GM13977 (cell line): ENCODE measurements around the gene CREBBP.
"Not testable (repeated sequence)": the region's sequence is repeated elsewhere in the genome, so short reads cannot be mapped to it uniquely, and the experiment has no call there.

ENCODE experiments used
- DNase-seq: peaks from one replicate; pipeline ENCODE4 v3.0.0; 2012; ENCODE audit warnings: low spot score
- CTCF ChIP-seq: IDR thresholded peaks from 2 replicates; pipeline ENCODE4 v1.5.1; 2012; ENCODE audit warnings: mild to moderate bottlenecking, control low read depth; ENCODE audit not compliant: insufficient read depth; ENCODE audit errors: extremely low read depth, missing control alignments
- in situ Hi-C: fragments of 300-500 bp; cut with MboI; formaldehyde crosslinking; loops from one replicate; pipeline ENCODE4 v1.12.0; 2022; ENCODE audit warnings: low sequenced_read_pairs, low pct_unique_long_range_greater_than_20kb, mixed read lengths, inconsistent platforms; ENCODE audit not compliant: unreplicated experiment

Gene CREBBP

GRCh38 chr16:3880623-3881498 lies at the start of gene CREBBP:
TSS of gene CREBBP (minus strand) at chr16:3880713. CDS start at chr16:3879916, 797 bp downstream.
- DNase-seq = peak; percentile 96
- in situ Hi-C loops = loop anchor here (25.0 kb wide), 1 partner anchor 194 kb away; no protein-coding TSS in a partner anchor
- no peak for TF ChIP-seq CTCF

DNA sequence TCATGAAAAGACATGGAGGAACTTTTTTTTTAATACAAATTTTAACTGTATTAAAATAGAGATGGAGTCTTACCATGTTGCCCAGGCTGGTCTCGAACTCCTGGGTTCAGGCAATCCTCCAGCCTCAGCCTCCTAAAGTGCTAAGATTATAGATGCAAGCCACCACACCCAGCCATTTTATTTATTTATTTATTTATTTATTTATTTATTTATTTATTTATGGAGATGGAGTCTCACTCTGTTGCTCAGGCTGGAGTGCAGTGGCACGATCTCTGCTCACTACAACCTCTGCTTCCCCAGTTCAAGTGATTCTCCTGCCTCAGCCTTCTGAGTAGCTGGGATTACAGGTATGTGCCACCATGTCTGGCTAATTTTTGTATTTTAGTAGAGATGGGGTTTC lies 46.6 kb upstream of the CREBBP start:
- DNase-seq, in situ Hi-C loops: not testable (repeated sequence)

- DNase-seq = no peak
- TF ChIP-seq CTCF = no peak
- in situ Hi-C loops = no loop called here
Observed at GRCh38 chr16:3924763-3925162, 44.2 kb upstream of the CREBBP start.

- in situ Hi-C loops = no loop called here
- TF ChIP-seq CTCF = no peak
- DNase-seq = no peak
Observed at GRCh38 chr16:3922241-3922640, 41.7 kb upstream of the CREBBP start.

- TF ChIP-seq CTCF = no peak
- in situ Hi-C loops = no loop called here
- DNase-seq = no peak
Observed at GRCh38 chr16:3920206-3920605, 39.7 kb upstream of the CREBBP start.

GRCh38 chr16:3919413-3919812 lies 38.9 kb upstream of the CREBBP start:
- TF ChIP-seq CTCF = no peak
- in situ Hi-C loops = no loop called here
- DNase-seq = no peak
